Right cardiac atrium (tissue), 5 donors: ENCODE data around the gene TEX52. TPM values are rescaled to one million over a fixed set of nuclear protein-coding genes. Genes with fewer than 3 reads are reported as not detected.

Experiments
- ATAC-seq, 2 donors: fragments of 200-7000 bp; cut with Tn5 transposase; one replicate each; pipeline versions ENCODE4 v1.8.0 to v1.9.1; 2020; ENCODE audit warnings: moderate library complexity in 2 of 2, mild to moderate bottlenecking in 1 of 2
- DNase-seq, 3 donors: peaks; one replicate each; pipeline ENCODE4 v3.0.0-alpha.2; 2020
- H3K27ac ChIP-seq: one replicate; pipeline ENCODE4 v1.5.1; 2013; ENCODE audit warnings: mild to moderate bottlenecking, low read length, control low read depth, moderate library complexity
- H3K27me3 ChIP-seq: one replicate; pipeline ENCODE4 v1.6.1; 2013; ENCODE audit not compliant: control insufficient read depth, insufficient read depth
- H3K4me1 ChIP-seq: one replicate; pipeline ENCODE4 v1.6.1; 2013; ENCODE audit warnings: low read length; ENCODE audit not compliant: control insufficient read depth, insufficient read depth
- H3K4me3 ChIP-seq: one replicate; pipeline ENCODE4 v1.5.1; 2013; ENCODE audit warnings: low read length, control low read depth
- H3K9me3 ChIP-seq: one replicate; pipeline ENCODE4 v1.6.1; 2013; ENCODE audit warnings: low read length; ENCODE audit not compliant: control insufficient read depth
- WGBS: extraction: QIAGEN DNeasy Blood & Tissue Kit; methylation state at CpG from one replicate; pipeline ENCODE4 v1.1.7; 2013; 5-methylcytosine and 5-hydroxymethylcytosine counted together
- intact Hi-C, 4 donors: fragments of 100-400 bp; cut with DNase I; formaldehyde crosslinking; loops; one replicate each; pipeline versions ENCODE4 v1.11.0 to v1.14.0; 2022 to 2023
- polyA plus RNA-seq: library from polyadenylated mRNA; stranded (reverse); fragments of 200-250 nt; gene quantifications from one replicate; pipeline ENCODE4 v1.2.3, GENCODE V29; 2013
- total RNA-seq, 4 donors: library from RNA; stranded (reverse); fragmentation: NEBNext Ultra II Directional; extraction: Animal tissue kit (Norgen Biotek cat#: 25700); gene quantifications; one replicate each; pipeline ENCODE4 v1.2.1, GENCODE V29; 2021
- donor health status: healthy with polysubstance abuse.
- donor health status: DM: no; HTN: yes; CAD: no.
- donor health status: DM: no; HTN: no; CAD: no.
- donor health status: DM: no; HTN: yes; CAD: no; lungs with severe emphysema.
- donor health status: DM: yes; HTN: yes; CAD: no.

Gene TEX52
- total and polyA plus RNA-seq, 5 donors, result not detected

- peak; percentile 99 for ATAC-seq
- no peaks in the 10 kb centered on the region for H3K27me3 ChIP-seq
- intact Hi-C loops, result no loop called here
- H3K4me3 ChIP-seq, result peak within 1 kb of the TSS; percentile 58
- under 1% methylated on average over 48 of the region's 48 CpGs for WGBS
- no peaks in the 10 kb centered on the region for H3K4me1 ChIP-seq
- no peaks in the 10 kb centered on the region for H3K9me3 ChIP-seq
- peak within 1 kb of the TSS; percentile 83 for H3K27ac ChIP-seq
- DNase-seq, result peak; percentile 99 to 100 (median 99)
Observed at GRCh38 chr12:2812290-2813213, 44.3 kb downstream of the TEX52 start, which contains the start of gene ITFG2. ITFG2 (plus strand) TSS chr12:2812668; CDS start chr12:2812761, 93 bp downstream.

- H3K27ac ChIP-seq, result no peak overlapping the region
- WGBS, result 83% methylated on average over 5 of the region's 5 CpGs
- no peaks in the 10 kb centered on the region for H3K4me1 ChIP-seq
- DNase-seq (no peak), ATAC-seq (no peak)
- intact Hi-C loops, result no loop called here
- no peaks in the 10 kb centered on the region for H3K27me3 ChIP-seq
- H3K9me3 ChIP-seq, result no peaks in the 10 kb centered on the region
- peak overlapping the region; percentile 54 for H3K4me3 ChIP-seq
Observed at GRCh38 chr12:2811801-2812200, 45.0 kb downstream of the TEX52 start.

- DNase-seq (no peak), ATAC-seq (no peak)
- no peaks in the 10 kb centered on the region for H3K9me3 ChIP-seq
- no peak overlapping the region for H3K27ac ChIP-seq
- H3K4me3 ChIP-seq, result no peak overlapping the region
- H3K4me1 ChIP-seq, result no peaks in the 10 kb centered on the region
- H3K27me3 ChIP-seq, result no peaks in the 10 kb centered on the region
- 95% methylated on average over 6 of the region's 6 CpGs for WGBS
- intact Hi-C loops, result no loop called here
Observed at GRCh38 chr12:2806700-2807099, 50.1 kb downstream of the TEX52 start.

- WGBS, result 36% methylated on average over 2 of the region's 2 CpGs
- Histone ChIP-seq H3K9me3 (no peaks in the 10 kb centered on the region), H3K27ac (no peak overlapping the region), H3K4me1 (peaks cover 3% of the 10 kb centered on the region), H3K27me3 (no peaks in the 10 kb centered on the region), H3K4me3 (no peak overlapping the region)
- intact Hi-C loops, result no loop called here
- DNase-seq (no peak), ATAC-seq (no peak)
Observed at GRCh38 chr12:2805143-2805520, 51.7 kb downstream of the TEX52 start.

- H3K27me3 ChIP-seq, result no peaks in the 10 kb centered on the region
- intact Hi-C loops, result no loop called here
- no peak overlapping the region for H3K27ac ChIP-seq
- no peak overlapping the region for H3K4me3 ChIP-seq
- H3K4me1 ChIP-seq, result peaks cover 3% of the 10 kb centered on the region
- 49% methylated on average over 5 of the region's 5 CpGs for WGBS
- ATAC-seq (peak; percentile 67 to 81), DNase-seq (peak; percentile 70 to 86 (median 83))
- H3K9me3 ChIP-seq, result no peaks in the 10 kb centered on the region
Observed at GRCh38 chr12:2804393-2805142, 52.3 kb downstream of the TEX52 start.

GRCh38 chr12:2803635-2804392 lies 53.0 kb downstream of the TEX52 start:
- 78% methylated on average over 7 of the region's 7 CpGs for WGBS
- H3K4me3 ChIP-seq, result no peak overlapping the region
- ATAC-seq (no peak), DNase-seq (no peak)
- intact Hi-C loops, result no loop called here
- H3K9me3 ChIP-seq, result no peaks in the 10 kb centered on the region
- H3K4me1 ChIP-seq, result peaks cover 3% of the 10 kb centered on the region
- H3K27ac ChIP-seq, result peak overlapping the region; percentile 3
- no peaks in the 10 kb centered on the region for H3K27me3 ChIP-seq

GRCh38 chr12:2801044-2801783 lies 55.6 kb downstream of the TEX52 start:
- H3K4me1 ChIP-seq, result peaks cover 17% of the 10 kb centered on the region
- H3K27ac ChIP-seq, result no peak overlapping the region

GRCh38 chr12:2800046-2800570 lies 56.7 kb downstream of the TEX52 start:
- H3K4me1 ChIP-seq, result peaks cover 17% of the 10 kb centered on the region
- H3K27ac ChIP-seq, result no peak overlapping the region
- 92% methylated on average over 3 of the region's 3 CpGs for WGBS
- no peak overlapping the region for H3K4me3 ChIP-seq
- DNase-seq (no peak), ATAC-seq (no peak)
- no peaks in the 10 kb centered on the region for H3K27me3 ChIP-seq
- intact Hi-C loops, result no loop called here
- no peaks in the 10 kb centered on the region for H3K9me3 ChIP-seq

More at GRCh38 chr12:2801044-2801783, 55.6 kb downstream of the TEX52 start:
- WGBS, result 64% methylated on average over 16 of the region's 16 CpGs
- no peak overlapping the region for H3K4me3 ChIP-seq
- DNase-seq (peak in 2 of 3 donors; percentile 59 to 62), ATAC-seq (no peak)
- no peaks in the 10 kb centered on the region for H3K9me3 ChIP-seq
- no peaks in the 10 kb centered on the region for H3K27me3 ChIP-seq
- intact Hi-C loops, result no loop called here
